Measurements from ENCODE around the gene YPEL5.

YPEL5 gene

GRCh38 chr2:30165617-30166016, 18.8 kb downstream of the YPEL5 start:
- Mint-ChIP-seq H3K27me3 (no peaks in the 10 kb centered on the region), H3K4me1 (ENCODE audit: low read depth) (peaks cover 3% of the 10 kb centered on the region), H3K4me3 (no peak overlapping the region), H3K27ac (no peak overlapping the region), H3K9me3 (ENCODE audit: low read depth) (no peaks in the 10 kb centered on the region), H3K36me3 (no peaks in the 10 kb centered on the region)

DNA sequence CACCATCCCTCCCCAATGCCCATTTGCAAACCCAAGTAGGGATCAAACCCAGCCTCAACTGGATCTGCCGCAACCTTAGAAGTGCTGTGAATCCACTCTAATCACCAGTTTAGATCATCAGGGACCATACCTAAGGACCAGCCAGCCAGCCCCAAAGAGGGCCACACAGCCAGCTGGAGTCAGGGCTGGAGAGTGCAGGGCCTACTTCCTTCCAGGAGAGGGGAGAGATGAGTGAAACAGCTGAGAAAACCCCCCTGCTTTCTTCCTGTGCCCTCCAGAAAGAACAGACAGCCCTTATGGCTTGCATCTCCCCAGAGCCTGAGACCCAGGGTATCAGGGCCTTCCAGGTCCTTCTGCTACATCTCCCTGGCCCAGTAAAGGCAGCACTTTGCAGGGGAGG, 25.8 kb downstream of the YPEL5 start:
- Mint-ChIP-seq H3K36me3 (no peaks in the 10 kb centered on the region), H3K27ac (no peak overlapping the region), H3K4me1 (ENCODE audit: low read depth) (no peaks in the 10 kb centered on the region), H3K4me3 (no peak overlapping the region), H3K9me3 (ENCODE audit: low read depth) (no peaks in the 10 kb centered on the region), H3K27me3 (no peaks in the 10 kb centered on the region)

GRCh38 chr2:30177440-30177839, 30.6 kb downstream of the YPEL5 start:
- H3K27ac Mint-ChIP-seq, result no peak overlapping the region
- no peak overlapping the region for H3K4me3 Mint-ChIP-seq
- H3K36me3 Mint-ChIP-seq, result no peaks in the 10 kb centered on the region
- no peaks in the 10 kb centered on the region for H3K9me3 Mint-ChIP-seq (ENCODE audit: low read depth)
- H3K4me1 Mint-ChIP-seq (ENCODE audit: low read depth), result no peaks in the 10 kb centered on the region
- H3K27me3 Mint-ChIP-seq, result no peaks in the 10 kb centered on the region

- Mint-ChIP-seq H3K4me3 (no peak overlapping the region), H3K4me1 (ENCODE audit: low read depth) (no peaks in the 10 kb centered on the region), H3K27ac (no peak overlapping the region), H3K27me3 (no peaks in the 10 kb centered on the region), H3K9me3 (ENCODE audit: low read depth) (no peaks in the 10 kb centered on the region), H3K36me3 (no peaks in the 10 kb centered on the region)
These were observed 31.1 kb downstream of the YPEL5 start for GRCh38 chr2:30177956-30178355.

DNA sequence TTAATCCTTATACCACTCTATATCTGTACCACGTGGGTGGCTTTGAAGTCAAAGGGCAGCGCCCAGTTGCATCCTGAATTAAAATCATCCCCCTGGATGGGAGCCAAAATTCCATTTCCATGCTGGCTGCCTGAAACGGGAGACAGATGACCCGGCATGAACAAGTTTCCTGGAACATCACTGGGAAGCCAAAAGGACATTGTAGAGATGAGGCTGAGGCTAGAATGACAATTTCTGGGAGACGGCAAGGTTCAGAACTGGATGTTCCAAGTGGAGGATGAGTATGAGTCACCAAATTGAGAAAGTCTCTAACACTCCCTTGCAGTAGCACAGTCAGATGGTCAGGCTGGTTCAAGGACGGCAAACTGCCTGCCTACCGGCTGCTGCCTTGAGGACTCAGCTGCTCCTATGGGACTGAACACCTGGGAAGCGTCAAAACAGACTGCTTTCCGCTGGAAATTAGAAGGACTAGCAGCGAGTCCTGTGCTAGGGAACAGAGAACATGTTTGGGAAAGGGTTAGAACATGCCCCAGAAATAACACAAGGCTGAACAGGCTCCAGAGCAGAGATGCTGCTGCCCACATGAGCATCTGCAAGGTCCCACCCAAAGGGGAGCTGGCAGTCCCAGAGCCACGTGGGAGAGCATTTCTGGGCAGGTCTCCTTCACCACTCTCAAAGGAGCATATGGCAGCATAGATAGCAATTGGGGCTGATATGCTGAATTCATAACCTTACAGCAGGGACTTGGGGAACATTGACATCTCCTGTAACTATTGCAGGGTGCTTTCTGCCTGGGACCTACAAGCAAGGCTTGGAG, 32.0 kb downstream of the YPEL5 start:
- H3K4me3 Mint-ChIP-seq, result no peak overlapping the region
- no peak overlapping the region for H3K27ac Mint-ChIP-seq
- no peaks in the 10 kb centered on the region for H3K36me3 Mint-ChIP-seq
- H3K27me3 Mint-ChIP-seq, result no peaks in the 10 kb centered on the region
- no peaks in the 10 kb centered on the region for H3K4me1 Mint-ChIP-seq (ENCODE audit: low read depth)
- no peaks in the 10 kb centered on the region for H3K9me3 Mint-ChIP-seq (ENCODE audit: low read depth)

GRCh38 chr2:30179536-30179935, 32.7 kb downstream of the YPEL5 start:
- H3K27ac Mint-ChIP-seq, result no peak overlapping the region
- H3K4me1 Mint-ChIP-seq (ENCODE audit: low read depth), result no peaks in the 10 kb centered on the region
- H3K27me3 Mint-ChIP-seq, result no peaks in the 10 kb centered on the region
- no peak overlapping the region for H3K4me3 Mint-ChIP-seq
- no peaks in the 10 kb centered on the region for H3K9me3 Mint-ChIP-seq (ENCODE audit: low read depth)
- no peaks in the 10 kb centered on the region for H3K36me3 Mint-ChIP-seq

- no peaks in the 10 kb centered on the region for H3K9me3 Mint-ChIP-seq (ENCODE audit: low read depth)
- no peaks in the 10 kb centered on the region for H3K4me1 Mint-ChIP-seq (ENCODE audit: low read depth)
- no peak overlapping the region for H3K27ac Mint-ChIP-seq
- no peaks in the 10 kb centered on the region for H3K27me3 Mint-ChIP-seq
- no peak overlapping the region for H3K4me3 Mint-ChIP-seq
- no peaks in the 10 kb centered on the region for H3K36me3 Mint-ChIP-seq
These were observed 33.4 kb downstream of the YPEL5 start for GRCh38 chr2:30180226-30180625.

- Mint-ChIP-seq H3K27ac (no peak overlapping the region), H3K9me3 (ENCODE audit: low read depth) (no peaks in the 10 kb centered on the region), H3K27me3 (peaks cover 2% of the 10 kb centered on the region), H3K4me1 (ENCODE audit: low read depth) (no peaks in the 10 kb centered on the region), H3K36me3 (no peaks in the 10 kb centered on the region), H3K4me3 (no peak overlapping the region)
These were observed 34.4 kb downstream of the YPEL5 start for GRCh38 chr2:30181176-30181575.

- no peaks in the 10 kb centered on the region for H3K4me1 Mint-ChIP-seq (ENCODE audit: low read depth)
- H3K4me3 Mint-ChIP-seq, result no peak overlapping the region
- H3K27me3 Mint-ChIP-seq, result peaks cover 2% of the 10 kb centered on the region
- H3K27ac Mint-ChIP-seq, result no peak overlapping the region
- H3K9me3 Mint-ChIP-seq (ENCODE audit: low read depth), result no peaks in the 10 kb centered on the region
- H3K36me3 Mint-ChIP-seq, result no peaks in the 10 kb centered on the region
These were observed 37.2 kb downstream of the YPEL5 start for GRCh38 chr2:30184035-30184434.

- no peak overlapping the region for H3K27ac Mint-ChIP-seq
- H3K36me3 Mint-ChIP-seq, result no peaks in the 10 kb centered on the region
- H3K9me3 Mint-ChIP-seq (ENCODE audit: low read depth), result no peaks in the 10 kb centered on the region
- no peak overlapping the region for H3K4me3 Mint-ChIP-seq
- peaks cover 2% of the 10 kb centered on the region for H3K27me3 Mint-ChIP-seq
- H3K4me1 Mint-ChIP-seq (ENCODE audit: low read depth), result no peaks in the 10 kb centered on the region
These were observed 38.4 kb downstream of the YPEL5 start for GRCh38 chr2:30185178-30185577.

DNA sequence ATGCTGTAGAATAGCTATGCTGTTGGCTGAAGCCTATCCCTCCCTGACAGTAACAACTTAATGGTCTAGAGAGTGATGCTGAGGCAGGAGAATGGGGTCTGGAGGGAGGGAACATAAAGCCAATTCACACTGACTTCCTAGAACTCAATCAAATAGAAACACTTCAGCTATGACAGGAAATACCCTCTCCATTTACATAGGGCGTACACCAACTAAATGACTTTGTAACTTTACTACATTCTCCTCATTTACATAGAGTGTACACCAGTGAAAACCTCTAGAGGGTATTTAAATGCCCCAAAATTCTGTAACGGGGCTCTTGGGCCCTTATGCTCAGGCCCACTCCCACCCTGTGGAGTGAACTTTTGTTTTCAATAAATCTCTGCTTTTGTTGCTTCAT, 41.5 kb downstream of the YPEL5 start:
- H3K27me3 Mint-ChIP-seq, result peaks cover 2% of the 10 kb centered on the region
- no peak overlapping the region for H3K27ac Mint-ChIP-seq
- H3K9me3 Mint-ChIP-seq (ENCODE audit: low read depth), result no peaks in the 10 kb centered on the region
- H3K4me3 Mint-ChIP-seq, result no peak overlapping the region
- no peaks in the 10 kb centered on the region for H3K4me1 Mint-ChIP-seq (ENCODE audit: low read depth)
- H3K36me3 Mint-ChIP-seq, result no peaks in the 10 kb centered on the region

- Mint-ChIP-seq H3K27me3 (peaks cover 2% of the 10 kb centered on the region), H3K27ac (no peak overlapping the region), H3K9me3 (ENCODE audit: low read depth) (no peaks in the 10 kb centered on the region), H3K4me1 (ENCODE audit: low read depth) (no peaks in the 10 kb centered on the region), H3K4me3 (no peak overlapping the region), H3K36me3 (no peaks in the 10 kb centered on the region)
These were observed 43.8 kb downstream of the YPEL5 start for GRCh38 chr2:30190637-30191036.

GRCh38 chr2:30191107-30191506, 44.3 kb downstream of the YPEL5 start:
- Mint-ChIP-seq H3K4me3 (no peak overlapping the region), H3K27ac (no peak overlapping the region), H3K4me1 (ENCODE audit: low read depth) (no peaks in the 10 kb centered on the region), H3K9me3 (ENCODE audit: low read depth) (no peaks in the 10 kb centered on the region), H3K36me3 (no peaks in the 10 kb centered on the region), H3K27me3 (no peaks in the 10 kb centered on the region)

- Mint-ChIP-seq H3K4me1 (ENCODE audit: low read depth) (peaks cover 2% of the 10 kb centered on the region), H3K27me3 (no peaks in the 10 kb centered on the region), H3K27ac (no peak overlapping the region), H3K36me3 (no peaks in the 10 kb centered on the region), H3K4me3 (no peak overlapping the region), H3K9me3 (ENCODE audit: low read depth) (no peaks in the 10 kb centered on the region)
These were observed 45.0 kb downstream of the YPEL5 start for GRCh38 chr2:30191819-30192271.

GRCh38 chr2:30192314-30192713, 45.5 kb downstream of the YPEL5 start:
- no peaks in the 10 kb centered on the region for H3K36me3 Mint-ChIP-seq
- H3K9me3 Mint-ChIP-seq (ENCODE audit: low read depth), result no peaks in the 10 kb centered on the region
- H3K27ac Mint-ChIP-seq, result no peak overlapping the region
- no peaks in the 10 kb centered on the region for H3K27me3 Mint-ChIP-seq
- no peak overlapping the region for H3K4me3 Mint-ChIP-seq
- peaks cover 2% of the 10 kb centered on the region for H3K4me1 Mint-ChIP-seq (ENCODE audit: low read depth)

DNA sequence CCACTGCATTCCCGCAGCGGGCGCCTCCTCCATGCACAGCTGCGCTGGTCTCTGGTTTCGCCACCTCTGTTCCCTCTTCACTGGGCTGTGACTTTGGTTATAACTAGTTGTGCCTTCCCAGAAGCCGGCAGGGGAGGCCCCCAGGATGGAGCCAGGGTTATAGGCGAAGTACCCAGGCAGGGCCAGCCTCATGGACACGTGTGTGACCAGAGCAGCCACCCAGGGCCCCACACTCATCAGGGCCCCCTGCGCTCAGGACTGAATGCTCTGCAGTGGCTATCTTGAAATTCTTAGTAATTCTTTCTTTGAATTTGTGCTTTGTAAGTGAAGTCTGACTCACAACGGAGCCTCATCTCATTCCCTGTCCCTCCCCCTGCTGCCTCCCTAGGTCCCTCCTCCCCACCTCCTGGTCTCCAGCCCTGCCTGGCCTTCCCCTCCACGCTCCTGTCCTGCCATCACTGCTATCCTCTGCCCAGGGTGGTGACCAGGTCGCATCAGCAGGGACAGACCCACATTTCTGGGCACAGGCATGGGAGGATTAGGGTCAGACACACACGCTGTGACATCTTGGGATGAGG, 46.4 kb downstream of the YPEL5 start:
- Mint-ChIP-seq H3K36me3 (no peaks in the 10 kb centered on the region), H3K4me3 (no peak overlapping the region), H3K27me3 (no peaks in the 10 kb centered on the region), H3K4me1 (ENCODE audit: low read depth) (peaks cover 3% of the 10 kb centered on the region), H3K9me3 (ENCODE audit: low read depth) (no peaks in the 10 kb centered on the region), H3K27ac (no peak overlapping the region)

Measured in activated naive CD8-positive, alpha-beta T cell (primary cell).